A673 (cell line): ENCODE results near the gene CCL28. TPM values are rescaled to one million over a fixed set of nuclear protein-coding genes. Genes with fewer than 3 reads are reported as not detected.

Experiments used
- BruUV-seq: library from RNA; stranded (reverse); fragments of 400-500 nt; replicated peaks from 2 replicates; lab custom pipeline; 2021; lab: Mats Ljungman, UMichigan
- CTCF ChIA-PET: fragments of 300-600 bp; sonication (Branson Sonifier 250); formaldehyde crosslinking; loops from one replicate; lab custom pipeline; 2022; ENCODE audit warnings: antibody characterized with exemption; lab: Charles Lee
- POLR2A ChIA-PET: fragments of 300-600 bp; sonication (Branson Sonifier 250); formaldehyde crosslinking; loops from one replicate; lab custom pipeline; 2022; ENCODE audit warnings: antibody characterized with exemption; ENCODE audit not compliant: low non-redundant PET; lab: Charles Lee
- DNase-seq: peaks from one replicate; pipeline ENCODE4 v3.0.0-alpha.2; 2015; ENCODE audit warnings: low spot score
- H3K27ac ChIP-seq: fragments of 200-600 bp; sonication (generic); 2 replicates; pipeline ENCODE4 v1.5.1; 2016; ENCODE audit warnings: mixed run types, low read depth, mild to moderate bottlenecking, mixed read lengths, antibody characterized with exemption, low read length; ENCODE audit not compliant: poor library complexity, severe bottlenecking
- H3K27me3 ChIP-seq: fragments of 200-600 bp; sonication (generic); replicated peaks from 2 replicates; pipeline ENCODE4 v1.6.1; 2017; ENCODE audit warnings: mixed run types, low read depth, mild to moderate bottlenecking, mixed read lengths, antibody characterized with exemption, low read length; ENCODE audit not compliant: insufficient read depth, poor library complexity
- H3K36me3 ChIP-seq: fragments of 200-600 bp; sonication (generic); 2 replicates; pipeline ENCODE4 v1.6.1; 2016; ENCODE audit warnings: mixed run types, mild to moderate bottlenecking, mixed read lengths, antibody characterized with exemption, low read length; ENCODE audit not compliant: insufficient read depth, poor library complexity, severe bottlenecking
- H3K4me1 ChIP-seq: fragments of 200-600 bp; sonication (generic); 2 replicates; pipeline ENCODE4 v1.6.1; 2017; ENCODE audit warnings: mixed run types, mild to moderate bottlenecking, mixed read lengths, antibody characterized with exemption, low read length; ENCODE audit not compliant: insufficient read depth, poor library complexity, severe bottlenecking
- H3K4me3 ChIP-seq: fragments of 200-600 bp; sonication (generic); 2 replicates; pipeline ENCODE4 v1.5.1; 2016; ENCODE audit warnings: low read depth, mixed run types, mild to moderate bottlenecking, mixed read lengths, low read length; ENCODE audit not compliant: poor library complexity, severe bottlenecking
- H3K9me3 ChIP-seq: fragments of 200-600 bp; sonication (generic); 2 replicates; pipeline ENCODE4 v1.6.1; 2016; ENCODE audit warnings: mixed run types, low read depth, mild to moderate bottlenecking, mixed read lengths, antibody characterized with exemption, low read length; ENCODE audit not compliant: poor library complexity, severe bottlenecking
- EZH2 ChIP-seq: fragments of 200-600 bp; sonication (generic); IDR thresholded peaks from 2 replicates; pipeline ENCODE4 v1.6.1; 2017; ENCODE audit warnings: borderline replicate concordance, low read depth, mild to moderate bottlenecking, mixed read lengths, antibody characterized with exemption, low read length; ENCODE audit not compliant: poor library complexity, severe bottlenecking
- intact Hi-C: fragments of 100-400 bp; cut with micrococcal nuclease; formaldehyde crosslinking; loops from one replicate; pipeline ENCODE4 v1.10.0; 2022; ENCODE audit not compliant: unreplicated experiment
- total RNA-seq: library from RNA; stranded (reverse); gene quantifications from 2 replicates; pipeline ENCODE4 v1.2.3, GENCODE V29; 2021
- TF ChIP-seq, protein P1 (sequence below): fragments of 300-800, 200-600 bp; sonication (generic); conservative IDR thresholded peaks from 2 replicates; pipeline ENCODE4 v1.5.1; 2017; ENCODE audit warnings: low read depth, mild to moderate bottlenecking, antibody characterized with exemption, low read length, moderate library complexity, mixed read lengths

Gene CCL28
- total RNA-seq, 1 experiment from 2014 or later = 0.32 TPM

DNA sequence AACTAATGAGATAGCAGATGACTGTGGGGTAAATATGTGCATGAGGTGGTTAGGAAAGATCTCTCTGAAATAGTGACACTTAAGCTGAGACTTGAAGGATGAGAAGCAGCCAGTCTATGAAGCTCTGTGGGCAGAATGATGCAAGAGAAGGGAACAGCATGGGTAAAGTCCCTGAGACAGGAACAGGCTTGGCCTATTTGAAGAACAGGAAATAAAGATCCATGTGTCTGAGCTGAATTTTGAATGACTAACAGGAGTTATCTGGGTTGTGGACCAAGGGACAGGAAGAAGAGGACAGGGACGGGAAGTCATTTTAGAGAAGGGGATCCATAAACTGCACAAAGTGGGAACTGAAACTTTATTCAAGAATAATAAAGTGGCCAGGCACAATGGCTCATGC is 73.3 kb downstream of the CCL28 start:
- Histone ChIP-seq H3K4me1 (no peaks in the 10 kb centered on the region), H3K27me3 (peaks cover 6% of the 10 kb centered on the region), H3K36me3 (no peaks in the 10 kb centered on the region), H3K9me3 (peaks cover 14% of the 10 kb centered on the region), H3K27ac (no peak overlapping the region), H3K4me3 (no peak overlapping the region)
- DNase-seq = no peak
- POLR2A ChIA-PET = no interaction called here
- TF ChIP-seq EZH2 = no peak
- intact Hi-C loops = no loop called here
- CTCF ChIA-PET = no interaction called here
- BruUV-seq = no TSS peak

DNA sequence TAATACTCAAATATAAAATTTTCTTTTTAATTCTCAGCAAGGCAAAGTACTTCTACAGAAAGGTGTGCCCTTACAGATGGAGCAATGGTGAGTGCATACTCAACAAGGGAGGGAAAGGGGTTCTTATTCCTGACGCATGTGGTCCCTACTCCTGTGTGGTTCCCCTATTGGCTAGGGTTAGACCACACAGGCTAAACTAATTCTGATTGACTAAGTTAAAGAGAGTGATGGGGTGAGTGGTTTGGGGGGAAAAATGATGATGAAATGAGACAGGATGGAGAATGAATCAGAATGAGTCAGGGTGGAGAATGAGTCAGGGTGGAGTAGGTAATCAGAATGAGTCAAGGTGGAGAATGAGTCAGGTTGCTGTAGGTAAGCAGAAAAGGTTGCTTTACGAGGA is 76.0 kb downstream of the CCL28 start:
- BruUV-seq = no TSS peak
- ChIA-PET CTCF (no interaction called here), POLR2A (no interaction called here)
- intact Hi-C loops = no loop called here
- Histone ChIP-seq H3K27ac (no peak overlapping the region), H3K9me3 (peaks cover 14% of the 10 kb centered on the region), H3K36me3 (no peaks in the 10 kb centered on the region), H3K4me3 (no peak overlapping the region), H3K4me1 (no peaks in the 10 kb centered on the region), H3K27me3 (peaks cover 16% of the 10 kb centered on the region)
- TF ChIP-seq, protein P1, sequence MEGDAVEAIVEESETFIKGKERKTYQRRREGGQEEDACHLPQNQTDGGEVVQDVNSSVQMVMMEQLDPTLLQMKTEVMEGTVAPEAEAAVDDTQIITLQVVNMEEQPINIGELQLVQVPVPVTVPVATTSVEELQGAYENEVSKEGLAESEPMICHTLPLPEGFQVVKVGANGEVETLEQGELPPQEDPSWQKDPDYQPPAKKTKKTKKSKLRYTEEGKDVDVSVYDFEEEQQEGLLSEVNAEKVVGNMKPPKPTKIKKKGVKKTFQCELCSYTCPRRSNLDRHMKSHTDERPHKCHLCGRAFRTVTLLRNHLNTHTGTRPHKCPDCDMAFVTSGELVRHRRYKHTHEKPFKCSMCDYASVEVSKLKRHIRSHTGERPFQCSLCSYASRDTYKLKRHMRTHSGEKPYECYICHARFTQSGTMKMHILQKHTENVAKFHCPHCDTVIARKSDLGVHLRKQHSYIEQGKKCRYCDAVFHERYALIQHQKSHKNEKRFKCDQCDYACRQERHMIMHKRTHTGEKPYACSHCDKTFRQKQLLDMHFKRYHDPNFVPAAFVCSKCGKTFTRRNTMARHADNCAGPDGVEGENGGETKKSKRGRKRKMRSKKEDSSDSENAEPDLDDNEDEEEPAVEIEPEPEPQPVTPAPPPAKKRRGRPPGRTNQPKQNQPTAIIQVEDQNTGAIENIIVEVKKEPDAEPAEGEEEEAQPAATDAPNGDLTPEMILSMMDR = no peak
- no peak for TF ChIP-seq EZH2
- DNase-seq = no peak

DNA sequence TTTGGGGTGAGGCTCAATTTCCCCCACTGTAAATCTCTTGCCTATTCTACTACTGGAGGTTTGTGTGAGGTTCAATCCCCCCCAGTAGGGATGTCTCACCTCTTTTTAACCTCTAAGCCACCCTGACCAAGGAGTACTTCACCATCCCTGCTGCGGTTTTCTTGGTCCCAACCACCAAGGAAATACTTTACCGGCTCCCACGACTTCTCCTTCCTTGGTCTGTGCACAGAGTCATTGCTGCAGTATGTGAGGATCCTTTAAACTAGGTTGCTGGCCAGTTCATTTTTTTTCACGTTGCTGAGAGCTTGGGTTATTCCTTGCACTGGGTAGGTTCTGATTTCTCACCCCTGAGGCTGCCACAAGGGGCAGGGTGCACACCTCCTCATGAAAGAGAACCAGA is 76.5 kb downstream of the CCL28 start:
- no peak overlapping the region for H3K4me3 ChIP-seq
- peaks cover 17% of the 10 kb centered on the region for H3K27me3 ChIP-seq
- no peak for DNase-seq
- intact Hi-C loops = no loop called here
- POLR2A ChIA-PET = no interaction called here
- TF ChIP-seq, protein P1 = no peak
- H3K9me3 ChIP-seq = peaks cover 11% of the 10 kb centered on the region
- no TSS peak for BruUV-seq
- CTCF ChIA-PET = no interaction called here
- H3K4me1 ChIP-seq = no peaks in the 10 kb centered on the region
- H3K27ac ChIP-seq = no peak overlapping the region
- H3K36me3 ChIP-seq = no peaks in the 10 kb centered on the region

DNA sequence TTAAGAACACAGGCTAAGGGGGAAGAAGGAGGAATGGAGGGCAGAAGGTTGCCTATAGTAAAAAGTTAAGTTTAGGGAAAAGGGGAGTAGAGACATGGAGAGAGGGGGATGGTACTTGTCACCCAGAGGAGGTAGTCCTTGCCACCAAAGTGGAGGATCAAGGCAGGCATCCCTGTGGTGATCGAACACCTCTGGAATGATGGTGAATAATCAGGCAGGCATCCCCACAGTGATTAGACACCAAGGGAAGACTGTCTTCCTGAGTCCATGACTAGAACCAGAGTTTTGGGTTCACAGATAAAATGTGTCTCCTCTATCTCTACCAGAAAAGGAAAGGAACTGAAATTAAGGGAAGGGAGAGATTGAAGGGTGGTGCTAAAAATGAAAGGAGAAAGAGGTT is 79.8 kb downstream of the CCL28 start:
- CTCF ChIA-PET = no interaction called here
- BruUV-seq = no TSS peak
- intact Hi-C loops = no loop called here
- Histone ChIP-seq H3K27ac (no peak overlapping the region), H3K36me3 (no peaks in the 10 kb centered on the region), H3K4me1 (no peaks in the 10 kb centered on the region), H3K4me3 (no peak overlapping the region), H3K9me3 (peaks cover 11% of the 10 kb centered on the region), H3K27me3 (peaks cover 17% of the 10 kb centered on the region)
- TF ChIP-seq, protein P1 = no peak
- TF ChIP-seq EZH2 = no peak
- POLR2A ChIA-PET = no interaction called here
- DNase-seq = no peak

Other genes starting within 250 kb of the CCL28 start
- 0.41 and 0.55 TPM in 2 replicates for gene NIM1K, start 220.2 kb downstream of the CCL28 start, total RNA-seq
- gene HMGCS1, start 99.0 kb downstream of the CCL28 start, total RNA-seq = 142 and 162 TPM in 2 replicates
- 9.7 and 9.8 TPM in 2 replicates for gene TMEM267, start 71.5 kb upstream of the CCL28 start, total RNA-seq
- 15.0 and 17.0 TPM in 2 replicates for gene C5orf34, start 102.8 kb upstream of the CCL28 start, total RNA-seq
- gene PAIP1, start 144.7 kb upstream of the CCL28 start, total RNA-seq = 113 and 118 TPM in 2 replicates
- gene NNT, start 190.8 kb upstream of the CCL28 start, total RNA-seq = 65.4 and 71.6 TPM in 2 replicates